Left colon (tissue), 2 donors: ENCODE data around the gene NCK2. TPM values are rescaled to one million over a fixed set of nuclear protein-coding genes. Genes with fewer than 3 reads are reported as not detected.
A peak's percentile ranks its signal among the peaks of the same experiment; 100 is the strongest.

Experiments
- ATAC-seq: fragments of 200-7000 bp; cut with Tn5 transposase; one replicate; pipeline ENCODE4 v1.9.1; 2020; ENCODE audit warnings: mild to moderate bottlenecking, moderate library complexity
- DNase-seq, 2 donors: peaks; one replicate each; pipeline ENCODE4 v3.0.0-alpha.2; 2020
- intact Hi-C, 2 donors: fragments of 100-400 bp; cut with DNase I in 1 of 2; cut with micrococcal nuclease in 1 of 2; formaldehyde crosslinking; loops; one replicate each; pipeline versions ENCODE4 v1.11.2 to v1.14.0; 2022; cut with DNase I, micrococcal nuclease
- long read RNA-seq: library from polyadenylated mRNA; unstranded; transcript quantifications from one replicate; pipeline ENCODE4 v2.0.0, GENCODE V29; 2021
- total RNA-seq, 2 donors: library from RNA; stranded (reverse); fragmentation: NEBNext Ultra II Directional; extraction: Animal tissue kit (Norgen Biotek cat#: 25700); gene quantifications; one replicate each; pipeline ENCODE4 v1.2.1, GENCODE V29; 2021
- donor health status: DM: no; HTN: no; CAD: no.
- donor health status: DM: yes; HTN: yes; CAD: no.

Gene NCK2
- total RNA-seq, result 10 to 100 TPM; 51.8 to 76.6 TPM
- long read RNA-seq, transcript NCK2-201 (5 exons, 2,683 nt), result major isoform, 89 of 178 reads
- long read RNA-seq, transcript NCK2-205 (4 exons, 1,795 nt), result minor isoform, 25 of 178 reads
- long read RNA-seq, partial matches to known transcripts, result 52 of 178 reads
- long read RNA-seq, other reads (novel, unspliced or antisense), result 12 of 178 reads

DNA sequence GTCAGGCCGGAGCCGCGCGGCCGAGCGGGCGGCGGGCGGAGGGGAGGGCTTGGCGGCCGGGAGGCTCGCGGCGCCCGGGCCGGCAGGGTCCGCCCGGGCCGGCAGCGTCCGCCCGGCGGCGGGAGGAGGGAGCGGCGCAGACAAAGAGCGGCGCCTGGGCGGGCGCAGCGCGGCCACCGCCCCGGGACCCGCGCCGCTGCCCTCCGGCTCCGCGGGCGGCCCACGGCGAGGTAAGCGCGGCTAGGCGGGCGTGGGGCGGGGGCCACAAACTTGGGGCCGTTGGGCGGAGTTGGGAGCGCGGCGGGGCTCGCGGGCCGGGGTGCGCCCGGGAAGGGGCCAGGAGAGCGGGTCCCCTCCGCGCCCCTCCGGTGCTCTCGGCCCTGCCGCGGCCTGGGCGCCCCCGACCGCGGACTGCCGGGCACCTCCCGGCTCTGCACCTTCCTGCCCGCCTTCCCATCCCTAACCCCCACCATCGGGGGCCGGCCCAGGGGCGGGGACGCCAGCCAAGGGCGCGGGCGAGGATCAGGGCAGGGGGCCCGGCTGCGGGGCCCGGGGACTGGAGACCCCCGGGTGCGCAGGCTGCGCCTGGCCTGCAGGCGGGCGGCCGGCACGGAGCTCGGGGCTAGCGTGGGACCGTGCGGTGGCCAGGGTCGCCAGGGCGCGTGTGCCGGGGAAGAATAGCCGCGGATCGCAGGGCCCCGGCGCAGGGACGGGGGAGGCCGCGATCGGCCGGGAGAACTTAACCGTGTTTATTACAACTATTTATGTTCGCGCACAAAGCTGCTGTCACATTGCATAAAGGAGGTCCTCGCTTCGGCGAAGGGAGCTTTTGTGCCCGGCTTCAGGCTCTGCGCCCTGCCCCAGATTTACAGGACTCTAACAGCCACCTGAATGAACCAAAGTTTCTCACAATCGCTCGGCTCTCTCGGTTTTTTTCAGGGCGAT is at the start of gene NCK2:
Gene NCK2, plus strand, starts transcription at position 4 of the 945 bp plus-strand sequence. CDS start 110,152 bp downstream, outside the sequence.
- intact Hi-C loops, result no loop called here
- ATAC-seq (peak; percentile 39), DNase-seq (peak; percentile 34 to 48)

DNA sequence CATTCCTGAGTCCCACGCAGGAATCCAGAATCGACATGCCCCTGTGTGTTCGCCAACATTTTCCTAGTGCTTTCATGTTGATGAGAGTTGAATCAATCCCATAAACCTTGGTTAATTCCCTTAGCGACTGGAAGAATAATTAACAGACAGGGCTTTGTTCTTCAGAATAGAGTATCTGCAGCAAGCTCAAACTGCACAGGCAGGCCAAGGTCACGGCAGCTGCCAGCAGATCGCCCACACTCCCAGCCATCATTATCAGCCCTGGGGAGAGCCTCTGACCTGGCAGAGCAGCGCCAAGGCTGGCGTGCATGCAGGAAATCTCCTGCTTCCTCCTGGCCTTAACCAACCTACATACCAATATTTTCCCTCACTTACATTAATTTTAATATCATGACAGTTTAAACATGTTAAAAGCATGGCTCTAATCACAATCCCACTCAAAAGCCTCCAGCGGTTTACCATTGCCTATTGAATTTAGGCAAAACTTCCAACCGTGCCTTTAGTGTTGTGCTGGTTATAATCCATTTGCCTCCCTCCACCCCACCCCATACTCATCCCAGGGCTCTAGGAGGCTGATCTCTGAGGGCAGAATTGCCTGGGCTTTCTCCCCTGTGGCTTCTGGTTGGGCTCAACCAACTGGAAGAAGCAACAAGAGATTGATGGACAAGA is 46.8 kb upstream of the NCK2 start:
- DNase-seq, result peak in 1 of 2 donors; percentile 24
- intact Hi-C loops, result no loop called here
- ATAC-seq, result peak; percentile 96

DNA sequence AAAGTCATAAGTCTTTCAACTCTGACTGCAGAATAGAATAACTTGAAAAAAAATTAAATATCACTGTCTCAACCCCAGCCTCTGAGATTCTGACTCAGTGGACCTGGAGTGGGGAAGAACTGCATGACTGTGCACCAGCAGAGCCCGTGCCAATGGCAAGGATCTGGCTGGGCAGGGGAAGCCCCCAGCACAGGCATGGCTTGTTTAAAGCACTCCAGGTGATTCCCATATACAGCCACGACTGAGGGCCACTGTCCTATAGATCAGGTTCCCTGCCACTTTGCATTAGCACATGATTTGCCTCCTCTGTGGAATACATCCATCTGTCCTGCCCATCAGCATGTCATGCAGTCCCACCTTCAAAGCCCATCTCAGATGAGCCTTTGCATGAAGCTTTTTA is 45.9 kb upstream of the NCK2 start:
- intact Hi-C loops, result no loop called here
- ATAC-seq, result no peak
- no peak for DNase-seq

DNA sequence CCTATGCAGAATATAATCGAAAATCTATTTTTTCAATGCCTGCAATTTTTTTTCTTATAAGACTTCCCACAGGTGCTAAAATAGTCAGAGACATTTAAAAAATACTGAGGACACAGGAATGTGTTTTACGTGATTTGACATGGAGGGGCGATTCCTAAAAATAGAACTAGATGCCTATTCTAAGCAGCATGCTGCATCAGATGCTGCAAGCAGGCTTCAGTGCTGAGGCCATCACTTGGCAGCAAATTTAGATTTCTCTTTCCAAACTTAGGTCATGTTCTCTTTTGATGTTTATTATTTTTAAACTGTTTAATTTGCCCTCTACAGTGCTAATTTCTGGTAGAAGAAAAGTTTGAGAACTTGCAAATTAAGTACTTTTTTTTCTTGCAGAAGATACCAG is 43.7 kb upstream of the NCK2 start:
- DNase-seq (no peak), ATAC-seq (no peak)
- intact Hi-C loops, result no loop called here

DNA sequence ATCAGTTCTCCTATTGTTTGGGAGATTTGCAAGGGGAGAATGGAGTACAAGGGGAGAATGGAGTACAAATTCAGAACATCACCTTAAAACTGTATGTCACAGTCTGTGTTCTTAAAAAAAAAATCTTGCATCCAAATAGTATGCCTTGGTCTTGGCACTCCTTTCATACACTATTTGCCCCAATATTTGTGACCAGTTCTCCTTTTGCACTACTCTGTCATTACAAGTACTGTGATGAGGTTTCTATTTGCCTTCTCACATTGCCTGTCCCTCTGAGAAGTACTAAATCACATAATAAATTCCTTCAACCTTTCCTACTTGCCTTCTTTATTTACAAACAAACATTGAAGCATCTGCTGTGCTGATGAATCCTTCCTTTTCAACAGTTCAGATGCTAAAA is 36.0 kb upstream of the NCK2 start:
- intact Hi-C loops, result no loop called here
- no peak for ATAC-seq

DNA sequence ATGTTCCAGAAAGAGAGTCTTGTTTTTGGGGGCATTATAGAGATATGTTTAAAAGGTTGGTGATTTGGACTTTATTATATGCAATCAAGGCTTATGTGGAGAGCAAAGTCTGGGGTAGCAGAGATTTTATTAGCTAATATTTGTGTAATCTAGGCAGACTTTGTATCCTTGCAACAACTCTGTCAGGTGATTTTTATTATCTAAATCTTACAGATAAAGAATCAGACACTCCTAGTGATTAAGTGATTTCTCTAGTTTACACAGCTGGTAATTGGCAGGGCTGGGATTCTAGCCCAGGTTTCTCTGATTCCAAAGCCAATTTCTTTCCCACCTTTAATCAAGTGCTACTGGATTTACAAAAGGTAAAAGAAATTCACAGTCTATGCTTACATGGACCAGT is 33.3 kb upstream of the NCK2 start:
- ATAC-seq (peak; percentile 87), DNase-seq (no peak)
- intact Hi-C loops, result no loop called here

More for the DNA sequence above, 36.0 kb upstream of the NCK2 start:
- DNase-seq, result no peak

DNA sequence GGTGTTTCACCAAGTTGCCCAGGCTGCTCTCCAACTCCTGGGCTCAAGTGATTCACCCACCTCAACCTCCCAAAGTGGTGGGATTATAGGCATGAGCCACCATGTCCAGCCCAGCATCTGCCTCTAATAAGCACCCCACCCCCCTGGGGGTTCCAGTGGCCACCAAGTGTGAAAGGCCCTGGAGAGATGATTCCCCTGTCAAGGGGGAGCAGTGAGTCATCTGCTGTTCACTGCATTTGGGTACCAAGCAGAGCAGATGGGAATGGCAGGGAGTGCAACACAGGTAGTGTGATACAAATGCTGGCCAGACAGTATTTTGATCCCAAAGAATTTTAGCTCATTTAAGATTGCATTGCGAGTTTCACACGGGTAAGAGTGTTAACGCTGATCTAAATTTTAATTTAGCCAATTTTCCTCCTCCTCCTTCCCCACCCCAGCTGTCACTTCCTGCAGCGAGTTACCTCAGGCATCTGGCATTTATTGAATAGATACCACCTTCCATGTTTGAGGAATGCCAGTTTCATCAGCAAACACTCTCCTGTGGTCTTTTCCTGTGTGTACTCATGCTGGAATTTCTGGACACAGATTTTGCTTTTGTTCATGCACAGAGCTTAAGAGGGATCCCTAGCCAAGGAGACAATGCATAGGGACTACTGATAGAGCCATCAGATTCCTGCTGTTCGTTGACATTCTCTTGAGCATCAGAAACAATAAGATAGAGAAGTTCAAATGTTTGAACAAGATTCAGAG is 32.4 kb upstream of the NCK2 start:
- intact Hi-C loops, result no loop called here
- no peak for ATAC-seq
- no peak for DNase-seq

DNA sequence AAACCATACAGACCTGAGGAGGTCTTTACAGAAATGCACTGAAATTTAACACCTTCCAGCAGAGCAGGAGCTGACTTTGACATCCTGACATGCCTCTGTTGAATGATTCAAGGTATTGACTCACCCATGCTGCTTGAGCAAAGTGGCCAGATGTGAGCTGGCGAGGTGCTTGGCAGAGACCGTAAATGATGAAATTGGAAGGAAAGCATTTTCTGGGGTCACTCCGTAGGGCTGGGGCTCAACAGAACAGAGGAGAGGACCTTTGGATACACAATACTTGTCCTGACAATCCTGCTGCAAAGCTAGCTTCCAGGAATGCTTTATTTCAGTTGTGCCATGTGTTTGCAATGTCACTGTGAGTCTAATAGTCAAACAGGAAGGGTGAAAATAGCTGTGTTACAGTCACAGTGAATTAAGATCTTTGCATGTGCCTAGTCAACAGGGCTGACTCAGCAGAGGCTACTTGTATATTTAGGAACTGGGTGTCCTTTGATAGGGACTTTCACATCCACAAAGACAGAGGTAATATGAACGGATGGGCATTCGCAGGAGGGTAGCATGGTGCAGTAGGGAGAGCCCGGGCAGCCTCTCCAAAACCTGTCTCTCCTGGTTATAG is 31.6 kb upstream of the NCK2 start:
- DNase-seq (no peak), ATAC-seq (no peak)

DNA sequence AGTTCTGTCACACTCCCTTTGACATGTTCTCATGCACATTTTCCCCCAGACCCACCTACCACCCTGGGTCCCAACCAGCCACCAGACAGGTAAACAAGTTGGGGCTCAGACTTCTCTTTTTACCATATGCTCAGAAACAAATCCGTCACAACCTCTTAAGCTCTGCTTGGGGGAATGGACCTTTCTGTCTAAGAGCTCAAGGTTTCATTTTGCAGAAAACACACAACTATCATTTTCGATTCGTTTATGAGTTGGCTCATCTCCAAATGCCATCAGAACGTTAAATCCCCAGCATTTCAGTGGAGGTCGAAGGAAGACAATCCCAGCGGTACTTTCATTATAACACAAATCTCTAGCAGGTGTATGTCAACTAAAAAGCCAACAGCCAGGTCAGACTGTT is 30.6 kb upstream of the NCK2 start:
- DNase-seq, result no peak
- intact Hi-C loops, result no loop called here

More for the DNA sequence above, 31.6 kb upstream of the NCK2 start:
- intact Hi-C loops, result no loop called here

DNA sequence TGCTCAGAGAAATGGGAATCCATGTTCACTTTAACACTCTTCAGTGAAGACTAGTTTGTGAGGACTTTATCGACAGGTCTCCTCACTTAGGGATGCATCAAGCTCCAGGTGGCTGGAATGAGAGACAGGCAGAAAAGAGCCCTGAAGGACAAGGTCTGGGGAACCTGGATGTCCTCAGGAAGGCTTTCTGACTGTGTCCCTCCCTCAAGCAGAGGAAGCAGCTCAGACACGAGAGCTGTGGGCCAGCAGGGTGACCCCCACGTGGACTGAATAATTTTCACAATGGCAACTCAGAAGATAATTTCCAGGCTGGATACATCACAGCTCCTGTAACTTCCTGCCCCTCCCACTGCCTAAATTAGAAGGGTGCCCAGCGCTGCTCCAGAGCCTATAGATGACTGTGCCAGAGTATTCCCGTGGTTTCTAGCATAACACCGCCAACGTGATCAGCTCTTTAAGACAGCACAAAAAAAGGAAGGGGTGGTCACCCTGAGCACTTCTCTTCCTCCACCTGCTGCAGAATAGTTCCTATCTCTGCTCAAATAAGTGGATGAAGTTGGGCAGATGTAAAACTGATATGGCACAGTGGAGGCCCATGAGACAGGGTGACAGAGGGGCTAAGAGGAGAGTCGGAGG is 25.7 kb upstream of the NCK2 start:
- intact Hi-C loops, result no loop called here
- ATAC-seq (no peak), DNase-seq (no peak)

More for the DNA sequence above, 30.6 kb upstream of the NCK2 start:
- peak; percentile 16 for ATAC-seq

DNA sequence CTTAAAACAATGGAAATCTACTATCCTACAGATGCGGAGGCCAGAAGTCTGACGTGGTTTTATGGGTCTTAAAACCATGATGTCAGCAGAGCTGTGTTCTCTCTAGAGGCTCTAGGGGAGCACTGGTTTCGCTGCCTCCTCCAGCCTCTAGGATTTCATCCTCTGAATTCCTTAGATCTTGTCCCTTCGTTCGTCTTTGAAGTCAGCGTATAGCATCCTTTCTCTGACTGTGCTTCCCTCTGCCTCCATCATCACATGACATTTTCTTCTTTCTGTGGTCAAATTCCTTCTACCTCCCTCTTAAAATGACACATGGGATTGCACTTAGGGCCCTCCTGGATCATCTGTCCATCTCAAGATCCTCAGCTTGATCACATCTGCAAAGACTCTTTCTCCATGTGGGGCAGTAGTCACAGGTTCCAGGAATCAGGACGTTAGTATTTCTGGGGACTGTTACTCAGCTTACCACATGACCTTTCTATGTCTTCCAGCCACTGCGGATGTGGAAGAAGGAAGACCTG is 22.7 kb upstream of the NCK2 start:
- intact Hi-C loops, result no loop called here
- DNase-seq (no peak), ATAC-seq (no peak)

DNA sequence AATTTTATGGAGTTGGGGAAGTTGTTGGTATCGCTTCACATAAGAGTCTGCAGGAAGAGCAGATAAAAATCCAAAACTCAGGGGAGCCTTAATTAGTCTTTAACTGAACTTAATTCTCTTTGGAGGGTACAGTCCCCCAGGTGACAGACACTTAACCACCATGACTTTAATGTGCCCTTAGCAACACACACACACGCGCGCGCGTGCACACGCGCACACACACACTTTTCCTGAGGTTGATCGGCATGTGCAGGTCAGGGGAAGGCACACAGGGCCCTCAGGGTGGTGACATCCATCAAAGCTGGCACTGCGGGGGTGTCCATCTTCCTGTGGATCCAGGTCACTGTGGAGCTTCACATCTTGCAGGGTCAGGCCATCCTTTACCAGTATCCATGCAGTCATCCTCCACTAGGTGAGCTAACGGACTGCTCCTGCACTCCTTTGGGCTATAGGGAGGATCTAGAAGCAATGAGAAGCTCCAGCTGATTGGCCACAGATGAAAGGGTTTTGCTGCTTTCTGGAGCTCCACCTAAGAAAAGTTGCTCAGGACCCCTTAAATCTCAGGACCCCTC is 21.9 kb upstream of the NCK2 start:
- intact Hi-C loops, result no loop called here
- ATAC-seq, result no peak
- DNase-seq, result no peak

DNA sequence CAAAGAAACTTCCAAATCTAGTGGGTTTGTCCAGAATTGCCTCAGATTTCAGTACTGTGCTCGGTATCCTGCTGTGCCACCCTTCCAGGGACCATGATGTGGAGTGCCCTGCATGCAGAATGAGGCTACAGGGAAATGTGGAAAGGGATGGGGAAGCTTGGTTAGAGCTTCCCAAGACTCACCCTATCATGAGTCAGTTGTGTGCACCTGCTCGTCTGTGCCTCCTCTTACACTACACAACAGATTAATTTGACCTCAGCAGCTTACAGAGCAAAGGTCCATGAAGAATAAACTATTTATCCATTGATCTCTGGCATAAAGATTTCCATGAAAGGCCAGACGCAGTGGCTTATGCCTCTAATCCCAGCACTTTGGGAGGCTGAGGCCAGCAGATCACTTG is 21.3 kb upstream of the NCK2 start:
- intact Hi-C loops, result no loop called here
- ATAC-seq (peak; percentile 62), DNase-seq (no peak)

DNA sequence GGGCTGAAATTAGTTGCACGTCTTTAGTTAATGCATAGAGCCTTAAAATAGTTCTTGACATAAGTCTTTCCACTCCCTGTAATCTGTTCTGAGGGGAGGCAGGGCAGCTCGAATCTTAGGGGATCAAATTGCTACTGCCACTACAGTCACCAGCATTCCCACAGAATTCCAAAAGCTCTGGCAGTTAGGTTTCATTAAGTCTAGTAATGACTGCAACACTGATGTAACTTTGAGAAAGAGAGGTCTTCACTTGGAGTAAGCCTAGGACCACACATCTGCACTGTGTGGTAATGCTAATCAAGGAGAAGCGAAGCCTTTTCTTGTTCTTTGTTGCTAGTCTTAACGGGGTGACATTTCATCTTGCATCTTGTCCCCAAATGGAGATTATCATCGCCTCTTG is 19.3 kb upstream of the NCK2 start:
- ATAC-seq (no peak), DNase-seq (no peak)
- intact Hi-C loops, result no loop called here

DNA sequence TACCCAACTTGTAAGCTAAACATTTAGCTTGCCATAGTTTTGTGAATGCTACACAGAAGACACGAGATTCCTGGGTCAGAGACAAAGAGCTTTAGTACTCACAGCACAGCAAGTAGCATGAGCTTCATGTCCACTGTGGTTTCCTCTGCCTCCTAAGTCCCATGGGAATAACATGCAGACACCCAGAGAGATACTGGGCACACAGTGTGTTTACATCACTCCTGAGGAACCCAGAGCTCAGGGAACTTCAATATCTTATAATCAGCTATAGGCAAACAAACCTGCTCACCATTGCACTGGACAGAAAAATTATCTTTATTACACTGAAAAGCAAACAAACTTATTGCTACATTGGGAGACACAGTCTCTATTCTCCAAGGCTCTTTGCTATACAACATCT is 14.5 kb upstream of the NCK2 start:
- intact Hi-C loops, result no loop called here
- ATAC-seq (peak; percentile 93), DNase-seq (no peak)

DNA sequence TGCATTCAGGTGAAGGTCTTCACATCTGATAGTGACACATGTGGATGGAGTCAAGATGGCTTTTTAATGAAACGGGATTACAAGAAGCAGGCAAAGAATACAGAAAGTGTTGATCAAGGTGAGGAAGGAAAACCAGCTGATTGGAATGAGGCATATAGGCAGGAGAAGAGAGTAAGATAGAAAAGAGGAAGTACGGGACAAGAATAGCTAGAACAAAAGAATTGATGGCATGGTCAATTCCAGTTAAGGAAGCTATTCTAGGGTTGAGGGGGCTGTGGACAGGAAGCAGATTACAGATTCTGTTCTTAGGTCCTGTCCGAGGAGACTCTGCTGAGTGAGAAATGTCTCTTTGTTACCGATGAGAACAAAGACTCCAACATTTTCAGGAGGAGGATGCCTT is 13.2 kb upstream of the NCK2 start:
- DNase-seq, result no peak
- no peak for ATAC-seq
- intact Hi-C loops, result no loop called here

DNA sequence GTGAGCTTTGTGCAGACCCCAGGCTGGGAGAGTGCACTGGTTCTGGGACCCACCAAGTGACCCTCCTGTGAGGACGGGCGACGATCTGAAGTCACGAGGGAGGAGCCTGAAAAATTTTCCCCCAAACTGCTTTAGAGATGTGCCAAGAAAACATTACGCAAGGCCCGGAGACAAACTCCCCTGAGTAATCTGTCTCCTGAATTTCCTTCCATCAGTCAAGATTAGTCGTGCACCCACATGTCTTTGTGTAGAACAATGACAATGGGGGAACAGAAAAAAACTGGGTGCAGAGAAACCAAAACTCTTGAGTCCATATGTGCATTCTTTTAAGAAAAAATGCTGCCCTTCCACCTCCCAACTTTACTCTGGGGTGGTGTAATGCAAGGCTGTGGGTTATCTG is 12.6 kb upstream of the NCK2 start:
- intact Hi-C loops, result no loop called here
- ATAC-seq, result no peak
- DNase-seq, result no peak
